ENCODE results near the gene RANBP1.

RANBP1 gene

GRCh38 chr22:20149257-20150250, 33.6 kb downstream of the RANBP1 start:
- intact Hi-C loops (cut with DNase I; ENCODE audit: low total_unique reads): no loop called here
- Histone ChIP-seq H3K9me3 (no peaks in the 10 kb centered on the region), H3K36me3 (peaks cover 3 to 21% (median 3%) of the 10 kb centered on the region in 3 donors), H3K4me1 (no peaks in the 10 kb centered on the region), H3K4me3 (no peak overlapping the region), H3K27ac (no peak overlapping the region), H3K27me3 (peaks cover 0 to 10% of the 10 kb centered on the region in 2 donors)
- DNase-seq: no peak
- no peak for TF ChIP-seq CTCF (IDR thresholded peaks at IDR 0.05)

DNA sequence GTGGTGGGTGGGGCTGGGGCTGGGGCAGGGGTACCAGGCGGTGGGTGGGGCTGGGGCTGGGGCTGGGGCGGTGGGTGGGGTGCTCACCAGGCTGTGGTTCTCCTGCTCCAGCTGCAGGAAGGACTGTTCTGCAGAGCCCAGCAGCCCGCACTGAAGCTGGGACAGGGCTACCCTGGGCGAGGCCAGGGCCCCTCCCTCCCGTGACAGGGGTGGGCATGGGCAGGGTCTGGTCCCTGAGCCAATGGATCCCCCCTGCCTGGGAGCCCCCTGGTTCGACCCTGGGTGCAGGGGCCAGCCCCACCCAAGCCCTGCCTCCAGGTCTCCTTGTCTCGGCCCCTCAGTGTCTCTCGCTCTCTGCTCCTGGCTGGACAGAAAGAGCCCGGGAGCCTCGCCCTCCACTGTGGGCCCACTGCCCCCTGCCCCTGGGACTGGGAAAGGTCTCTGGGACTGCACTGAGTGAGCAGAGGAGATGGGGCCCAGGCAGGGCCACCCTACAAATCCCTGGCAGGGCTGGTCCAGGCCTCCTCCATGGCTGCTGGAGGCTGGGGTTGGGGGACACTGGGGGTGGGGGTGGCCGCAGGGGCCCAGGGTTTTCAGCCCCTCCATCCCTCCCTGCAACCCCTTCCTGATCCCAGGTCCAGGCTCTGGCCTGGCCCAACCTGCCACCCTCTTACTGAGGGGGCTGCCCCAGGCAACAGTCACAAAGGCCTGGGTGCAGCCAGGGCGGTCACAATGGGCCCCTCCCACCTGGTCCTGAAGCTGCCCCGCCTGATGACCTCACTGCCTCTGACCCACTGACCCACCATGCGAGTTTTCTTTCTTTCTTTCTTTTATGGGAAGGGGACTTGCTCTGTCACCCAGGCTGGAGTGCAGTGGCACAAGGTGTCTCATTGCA, 34.7 kb downstream of the RANBP1 start, which contains the start of gene CCDC188:
Gene CCDC188, minus strand, starts transcription at position 675 of the 895 bp plus-strand sequence. Its CDS starts 69 bp downstream, at position 606.
- H3K27ac ChIP-seq: no peak within 1 kb of the TSS

GRCh38 chr22:20151276-20151588, 35.3 kb downstream of the RANBP1 start:
- H3K27me3 ChIP-seq: peaks cover 0 to 24% of the 10 kb centered on the region in 2 donors
- intact Hi-C loops (cut with DNase I; ENCODE audit: low total_unique reads): no loop called here
- H3K27ac ChIP-seq: no peak overlapping the region
- no peaks in the 10 kb centered on the region for H3K9me3 ChIP-seq
- H3K36me3 ChIP-seq: peaks cover 0 to 7% (median 0%) of the 10 kb centered on the region in 3 donors
- no peak overlapping the region for H3K4me3 ChIP-seq
- peaks cover 0 to 8% (median 0%) of the 10 kb centered on the region in 4 donors for H3K4me1 ChIP-seq
- no peak for TF ChIP-seq CTCF (IDR thresholded peaks at IDR 0.05)
- DNase-seq: no peak

More for the DNA sequence above, 34.7 kb downstream of the RANBP1 start, which contains the start of gene CCDC188:
- Histone ChIP-seq H3K27me3 (peaks cover 0 to 20% of the 10 kb centered on the region in 2 donors), H3K4me1 (peaks cover 0 to 8% (median 0%) of the 10 kb centered on the region in 4 donors), H3K4me3 (no peak within 1 kb of the TSS), H3K9me3 (no peaks in the 10 kb centered on the region), H3K36me3 (peaks cover 0 to 11% (median 0%) of the 10 kb centered on the region in 3 donors)
- TF ChIP-seq CTCF (IDR thresholded peaks at IDR 0.05): no peak
- DNase-seq: no peak
- intact Hi-C loops (cut with DNase I; ENCODE audit: low total_unique reads): no loop called here

DNA sequence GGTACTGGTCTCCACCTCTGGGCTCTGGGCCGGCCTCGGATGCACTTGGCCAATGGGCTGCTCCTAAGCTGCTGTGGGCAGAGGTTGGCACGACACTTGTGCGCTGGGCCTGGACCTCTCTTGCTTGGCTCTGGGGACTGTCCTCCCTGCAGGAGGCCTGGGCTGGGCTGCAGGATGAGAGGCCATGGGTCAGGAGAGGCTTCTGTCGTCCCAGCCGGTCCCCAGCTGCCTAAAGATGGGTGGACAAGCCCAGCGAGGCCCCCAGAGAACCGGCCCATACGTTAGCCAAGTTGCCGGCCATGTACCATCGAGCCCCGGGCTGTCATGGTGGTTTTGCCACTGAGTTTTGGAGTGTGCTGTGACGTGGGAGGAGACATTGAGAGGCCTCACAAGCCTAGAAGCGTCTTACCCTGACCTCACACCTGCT, 36.6 kb downstream of the RANBP1 start:
- Histone ChIP-seq H3K27ac (no peak overlapping the region), H3K9me3 (no peaks in the 10 kb centered on the region), H3K27me3 (peaks cover 0 to 29% of the 10 kb centered on the region in 2 donors), H3K36me3 (peaks cover 0 to 3% (median 0%) of the 10 kb centered on the region in 3 donors), H3K4me1 (peaks cover 0 to 8% (median 2%) of the 10 kb centered on the region in 4 donors), H3K4me3 (no peak overlapping the region)
- TF ChIP-seq CTCF (IDR thresholded peaks at IDR 0.05): no peak
- intact Hi-C loops (cut with DNase I; ENCODE audit: low total_unique reads): no loop called here
- no peak for DNase-seq

- no peak for DNase-seq
- no peak overlapping the region for H3K4me3 ChIP-seq
- H3K4me1 ChIP-seq: peaks cover 0 to 8% (median 2%) of the 10 kb centered on the region in 4 donors
- intact Hi-C loops (cut with DNase I; ENCODE audit: low total_unique reads): no loop called here
- no peaks in the 10 kb centered on the region for H3K9me3 ChIP-seq
- no peak for TF ChIP-seq CTCF (IDR thresholded peaks at IDR 0.05)
- peaks cover 0 to 42% of the 10 kb centered on the region in 2 donors for H3K27me3 ChIP-seq
- no peak overlapping the region for H3K27ac ChIP-seq
- no peaks in the 10 kb centered on the region for H3K36me3 ChIP-seq
Observed at GRCh38 chr22:20153945-20154344, 38.0 kb downstream of the RANBP1 start.
